ENCODE data around the gene RNF135.

DNA sequence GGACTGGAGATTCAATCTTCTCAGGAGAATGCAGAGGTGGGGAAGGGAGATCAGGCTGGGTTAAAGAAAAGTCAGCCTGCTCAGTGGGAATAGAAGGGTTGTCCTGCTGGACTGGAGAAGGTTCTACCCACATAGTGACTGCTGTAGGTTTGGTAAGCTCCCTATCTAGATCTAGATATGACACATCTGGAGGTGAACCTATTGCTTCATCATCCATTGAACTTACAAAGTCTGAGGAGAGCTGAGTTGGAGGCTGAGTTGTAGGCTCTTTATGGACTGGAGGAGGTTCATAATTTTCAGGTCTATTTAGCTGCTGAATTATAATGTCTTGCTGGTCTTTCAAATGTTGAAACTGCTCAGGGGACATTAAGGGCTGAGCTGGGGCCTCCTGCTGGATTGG, 77.9 kb downstream of the RNF135 start:
- TF ChIP-seq, protein P1, sequence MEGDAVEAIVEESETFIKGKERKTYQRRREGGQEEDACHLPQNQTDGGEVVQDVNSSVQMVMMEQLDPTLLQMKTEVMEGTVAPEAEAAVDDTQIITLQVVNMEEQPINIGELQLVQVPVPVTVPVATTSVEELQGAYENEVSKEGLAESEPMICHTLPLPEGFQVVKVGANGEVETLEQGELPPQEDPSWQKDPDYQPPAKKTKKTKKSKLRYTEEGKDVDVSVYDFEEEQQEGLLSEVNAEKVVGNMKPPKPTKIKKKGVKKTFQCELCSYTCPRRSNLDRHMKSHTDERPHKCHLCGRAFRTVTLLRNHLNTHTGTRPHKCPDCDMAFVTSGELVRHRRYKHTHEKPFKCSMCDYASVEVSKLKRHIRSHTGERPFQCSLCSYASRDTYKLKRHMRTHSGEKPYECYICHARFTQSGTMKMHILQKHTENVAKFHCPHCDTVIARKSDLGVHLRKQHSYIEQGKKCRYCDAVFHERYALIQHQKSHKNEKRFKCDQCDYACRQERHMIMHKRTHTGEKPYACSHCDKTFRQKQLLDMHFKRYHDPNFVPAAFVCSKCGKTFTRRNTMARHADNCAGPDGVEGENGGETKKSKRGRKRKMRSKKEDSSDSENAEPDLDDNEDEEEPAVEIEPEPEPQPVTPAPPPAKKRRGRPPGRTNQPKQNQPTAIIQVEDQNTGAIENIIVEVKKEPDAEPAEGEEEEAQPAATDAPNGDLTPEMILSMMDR (IDR thresholded peaks at IDR 0.05): no peak
- TF ChIP-seq POLR2A (IDR thresholded peaks at IDR 0.05): no peak
